Mucosa of rectum (tissue), 2 donors: ENCODE data around the gene CRHR2.

ENCODE experiments used
- H3K27ac ChIP-seq, 2 donors: one replicate each; pipeline ENCODE4 v1.7.0; 2013; ENCODE audit warnings: inconsistent platforms in 2 of 2, low read depth in 2 of 2, low read length in 2 of 2
- H3K27me3 ChIP-seq, 2 donors: one replicate each; pipeline ENCODE4 v1.7.0; 2013; ENCODE audit warnings: low read length in 2 of 2; ENCODE audit not compliant: control insufficient read depth in 2 of 2, insufficient read depth in 2 of 2
- H3K36me3 ChIP-seq, 2 donors: one replicate each; pipeline ENCODE4 v1.7.0; 2013; ENCODE audit warnings: low read length in 2 of 2; ENCODE audit not compliant: control insufficient read depth in 2 of 2, insufficient read depth in 2 of 2
- H3K4me1 ChIP-seq, 2 donors: one replicate each; pipeline ENCODE4 v1.7.0; 2013; ENCODE audit warnings: low read length in 2 of 2, mild to moderate bottlenecking in 1 of 2; ENCODE audit not compliant: control insufficient read depth in 2 of 2, insufficient read depth in 2 of 2
- H3K4me3 ChIP-seq, 2 donors: one replicate each; pipeline ENCODE4 v1.7.0; 2013; ENCODE audit warnings: low read length in 2 of 2
- H3K9ac ChIP-seq, 2 donors: one replicate each; pipeline ENCODE4 v1.7.0; 2013; ENCODE audit warnings: low read length in 2 of 2, low read depth in 1 of 2, mild to moderate bottlenecking in 1 of 2
- H3K9me3 ChIP-seq, 2 donors: one replicate each; pipeline ENCODE4 v1.7.0; 2013; ENCODE audit warnings: low read length in 2 of 2; ENCODE audit not compliant: control insufficient read depth in 2 of 2
- donor health status: healthy.
- donor health status: Normal muscosa, but diverticular disease.

CRHR2 gene

DNA sequence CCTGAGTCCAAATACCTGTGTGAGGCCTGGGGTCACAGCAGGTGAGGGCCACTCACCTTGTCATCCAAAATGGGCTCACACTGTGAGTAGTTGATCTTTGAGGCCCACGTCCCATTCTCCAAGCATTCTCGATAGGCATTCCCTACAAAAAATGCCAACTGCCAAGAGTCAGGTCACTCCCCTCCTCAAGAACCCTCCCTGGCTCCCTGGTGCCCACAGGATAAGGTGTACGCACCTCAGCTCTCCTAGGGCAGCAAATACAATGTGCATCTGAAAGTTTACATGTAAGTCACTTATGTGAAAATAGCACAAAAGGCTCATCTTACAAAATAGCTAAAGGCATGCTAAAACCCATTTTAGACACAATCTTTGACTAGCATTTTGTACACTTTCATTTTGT lies 15.1 kb downstream of the CRHR2 start:
- Histone ChIP-seq H3K9me3 (no peaks in the 10 kb centered on the region), H3K9ac (no peak overlapping the region), H3K27me3 (no peaks in the 10 kb centered on the region), H3K4me3 (no peak overlapping the region), H3K36me3 (no peaks in the 10 kb centered on the region), H3K27ac (no peak overlapping the region), H3K4me1 (no peaks in the 10 kb centered on the region)

GRCh38 chr7:30665449-30665848 lies 16.8 kb downstream of the CRHR2 start:
- no peak overlapping the region for H3K9ac ChIP-seq
- no peaks in the 10 kb centered on the region for H3K27me3 ChIP-seq
- no peaks in the 10 kb centered on the region for H3K9me3 ChIP-seq
- H3K36me3 ChIP-seq, result no peaks in the 10 kb centered on the region
- no peak overlapping the region for H3K4me3 ChIP-seq
- H3K4me1 ChIP-seq, result no peaks in the 10 kb centered on the region
- H3K27ac ChIP-seq, result no peak overlapping the region

DNA sequence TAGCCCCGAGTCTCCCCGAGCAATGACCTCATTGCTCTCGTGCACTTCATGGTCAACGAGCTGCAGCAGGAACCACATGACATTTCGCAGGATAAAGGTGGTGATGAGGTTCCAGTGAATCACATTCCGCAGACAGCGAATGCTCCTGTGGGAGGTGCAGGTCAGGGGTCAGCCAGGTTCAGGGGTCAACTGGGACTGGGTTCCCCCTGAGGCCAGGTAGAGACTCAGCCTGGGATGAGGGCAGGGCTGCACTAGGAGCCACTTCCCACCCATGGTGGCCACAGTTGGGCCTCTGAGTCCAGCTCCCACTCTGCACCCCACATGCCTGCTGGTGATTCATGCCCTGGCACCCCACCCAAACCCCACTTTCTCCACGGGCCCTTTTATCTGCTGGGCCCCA lies 17.2 kb downstream of the CRHR2 start:
- no peaks in the 10 kb centered on the region for H3K36me3 ChIP-seq

DNA sequence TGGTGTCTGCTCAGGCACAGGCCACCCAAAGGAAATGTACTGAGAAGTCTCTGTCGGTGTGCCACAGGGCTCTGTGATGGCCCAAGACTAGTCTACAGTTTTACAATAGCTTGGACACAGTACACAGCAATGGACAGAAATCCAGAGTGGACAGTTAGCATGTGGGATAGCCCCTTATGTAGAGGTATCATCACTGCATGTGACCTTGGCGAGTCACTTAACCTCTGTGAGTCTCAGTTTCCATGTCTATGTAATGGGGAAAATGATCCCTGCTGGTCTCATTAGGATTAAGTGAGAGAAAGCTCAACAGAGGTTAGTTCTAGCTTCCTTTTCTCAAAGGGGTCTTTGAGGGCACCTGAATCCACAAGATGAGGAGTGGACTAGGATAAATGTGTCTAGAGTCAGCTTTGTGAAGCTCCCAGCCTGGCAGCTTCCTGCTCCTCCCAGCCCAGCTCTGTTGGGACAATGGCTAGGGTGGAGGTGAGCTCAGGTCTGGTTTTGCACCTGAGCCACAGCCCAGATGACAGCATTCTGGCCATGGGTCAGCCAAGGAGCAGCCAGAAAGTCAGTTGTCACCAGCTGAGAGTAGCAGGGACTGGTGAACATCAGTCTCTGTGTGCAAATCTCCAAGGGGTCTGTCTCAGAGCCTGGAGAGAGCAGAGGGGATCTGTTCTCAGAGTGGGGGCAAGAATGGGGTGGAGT lies 17.9 kb downstream of the CRHR2 start:
- Histone ChIP-seq H3K4me1 (no peaks in the 10 kb centered on the region), H3K4me3 (no peak overlapping the region), H3K36me3 (no peaks in the 10 kb centered on the region), H3K9me3 (no peaks in the 10 kb centered on the region), H3K27ac (no peak overlapping the region), H3K9ac (no peak overlapping the region), H3K27me3 (no peaks in the 10 kb centered on the region)

More for the DNA sequence above, 17.2 kb downstream of the CRHR2 start:
- Histone ChIP-seq H3K27ac (no peak overlapping the region), H3K4me3 (no peak overlapping the region), H3K9ac (no peak overlapping the region), H3K4me1 (no peaks in the 10 kb centered on the region), H3K27me3 (no peaks in the 10 kb centered on the region), H3K9me3 (no peaks in the 10 kb centered on the region)

GRCh38 chr7:30663414-30663813 lies 18.8 kb downstream of the CRHR2 start:
- Histone ChIP-seq H3K27ac (no peak overlapping the region), H3K9me3 (no peaks in the 10 kb centered on the region)

DNA sequence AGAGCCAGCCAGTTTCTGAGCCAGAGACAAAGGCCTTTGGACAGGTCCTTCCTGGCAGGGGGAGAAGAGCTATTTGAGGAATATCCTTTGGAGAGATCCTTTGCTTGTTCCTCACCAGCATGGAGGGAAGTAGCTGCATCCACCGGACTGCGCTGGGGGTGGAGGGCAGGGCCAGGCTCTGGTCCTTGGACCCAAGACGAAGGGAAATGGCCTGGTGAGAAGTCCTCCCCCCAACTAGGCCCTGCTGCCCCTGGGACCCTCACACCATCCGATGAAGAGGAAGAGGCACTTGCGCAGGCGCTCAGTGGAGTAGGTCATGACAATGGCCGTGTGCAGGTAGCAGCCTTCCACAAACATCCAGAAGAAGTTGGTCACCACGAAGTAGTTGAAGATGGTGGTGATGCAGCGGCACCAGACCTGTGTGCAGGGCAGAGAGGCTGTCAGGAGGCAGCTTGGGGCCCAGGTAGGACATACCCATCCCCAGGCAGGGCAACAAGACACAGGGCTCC lies 19.8 kb downstream of the CRHR2 start:
- Histone ChIP-seq H3K27me3 (no peaks in the 10 kb centered on the region), H3K36me3 (no peaks in the 10 kb centered on the region), H3K27ac (no peak overlapping the region), H3K9me3 (no peaks in the 10 kb centered on the region), H3K4me3 (no peak overlapping the region), H3K4me1 (no peaks in the 10 kb centered on the region), H3K9ac (no peak overlapping the region)

More at GRCh38 chr7:30663414-30663813, 18.8 kb downstream of the CRHR2 start:
- Histone ChIP-seq H3K27me3 (no peaks in the 10 kb centered on the region), H3K4me1 (no peaks in the 10 kb centered on the region), H3K36me3 (no peaks in the 10 kb centered on the region), H3K4me3 (no peak overlapping the region), H3K9ac (no peak overlapping the region)

GRCh38 chr7:30661926-30662325 lies 20.3 kb downstream of the CRHR2 start:
- Histone ChIP-seq H3K27ac (no peak overlapping the region), H3K9ac (no peak overlapping the region), H3K27me3 (no peaks in the 10 kb centered on the region), H3K4me3 (no peak overlapping the region), H3K9me3 (no peaks in the 10 kb centered on the region), H3K4me1 (no peaks in the 10 kb centered on the region), H3K36me3 (no peaks in the 10 kb centered on the region)

- Histone ChIP-seq H3K27ac (no peak overlapping the region), H3K4me1 (no peaks in the 10 kb centered on the region), H3K9me3 (no peaks in the 10 kb centered on the region), H3K27me3 (no peaks in the 10 kb centered on the region), H3K4me3 (no peak overlapping the region), H3K9ac (no peak overlapping the region), H3K36me3 (no peaks in the 10 kb centered on the region)
These were observed 21.7 kb downstream of the CRHR2 start for GRCh38 chr7:30660331-30661255.

DNA sequence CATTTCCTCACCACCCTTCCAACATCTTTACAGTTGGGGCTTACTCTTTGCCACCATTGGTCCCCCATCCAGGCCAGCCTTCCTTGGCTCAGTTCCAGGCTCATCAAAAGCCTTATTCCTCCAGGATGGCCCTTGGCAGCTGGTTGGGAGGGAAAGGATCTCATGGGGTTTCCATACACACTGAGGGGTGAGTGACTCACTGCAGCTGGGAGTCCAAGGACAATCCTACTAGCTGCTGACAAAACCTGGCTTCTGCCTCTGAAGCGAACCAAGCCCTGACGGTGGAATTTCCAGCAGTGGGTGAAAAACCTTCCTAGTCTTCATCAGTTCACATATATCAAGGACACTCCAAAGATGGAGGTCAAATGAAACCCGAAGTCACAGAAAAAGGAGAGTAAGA lies 22.9 kb downstream of the CRHR2 start:
- no peaks in the 10 kb centered on the region for H3K4me1 ChIP-seq
- no peaks in the 10 kb centered on the region for H3K27me3 ChIP-seq
- H3K27ac ChIP-seq, result no peak overlapping the region

GRCh38 chr7:30658479-30659074 lies 23.7 kb downstream of the CRHR2 start:
- Histone ChIP-seq H3K27ac (no peak overlapping the region), H3K4me3 (no peak overlapping the region), H3K27me3 (no peaks in the 10 kb centered on the region)

More for the DNA sequence above, 22.9 kb downstream of the CRHR2 start:
- no peaks in the 10 kb centered on the region for H3K36me3 ChIP-seq
- no peak overlapping the region for H3K9ac ChIP-seq
- no peaks in the 10 kb centered on the region for H3K9me3 ChIP-seq
- no peak overlapping the region for H3K4me3 ChIP-seq

More at GRCh38 chr7:30658479-30659074, 23.7 kb downstream of the CRHR2 start:
- Histone ChIP-seq H3K9me3 (no peaks in the 10 kb centered on the region), H3K4me1 (no peaks in the 10 kb centered on the region), H3K36me3 (no peaks in the 10 kb centered on the region), H3K9ac (no peak overlapping the region)
